ENCODE results near the gene MYLK2. TPM values are rescaled to one million over a fixed set of nuclear protein-coding genes. Genes with fewer than 3 reads are reported as not detected.
A peak's percentile ranks its signal among the peaks of the same experiment; 100 is the strongest.

Gene MYLK2
- total RNA-seq, 1 donor from 2014 or later = not detected

GRCh38 chr20:31822421-31823330, 3.5 kb downstream of the MYLK2 start:
- Histone ChIP-seq H3K4me1 (peaks cover 4% of the 10 kb centered on the region), H3K27ac (no peak overlapping the region), H3K27me3 (no peaks in the 10 kb centered on the region), H3K4me3 (no peak overlapping the region), H3K9me3 (no peaks in the 10 kb centered on the region), H3K36me3 (no peaks in the 10 kb centered on the region)
- ATAC-seq (peak; percentile 88), DNase-seq (peak; percentile 91)
- TF ChIP-seq, protein P1, sequence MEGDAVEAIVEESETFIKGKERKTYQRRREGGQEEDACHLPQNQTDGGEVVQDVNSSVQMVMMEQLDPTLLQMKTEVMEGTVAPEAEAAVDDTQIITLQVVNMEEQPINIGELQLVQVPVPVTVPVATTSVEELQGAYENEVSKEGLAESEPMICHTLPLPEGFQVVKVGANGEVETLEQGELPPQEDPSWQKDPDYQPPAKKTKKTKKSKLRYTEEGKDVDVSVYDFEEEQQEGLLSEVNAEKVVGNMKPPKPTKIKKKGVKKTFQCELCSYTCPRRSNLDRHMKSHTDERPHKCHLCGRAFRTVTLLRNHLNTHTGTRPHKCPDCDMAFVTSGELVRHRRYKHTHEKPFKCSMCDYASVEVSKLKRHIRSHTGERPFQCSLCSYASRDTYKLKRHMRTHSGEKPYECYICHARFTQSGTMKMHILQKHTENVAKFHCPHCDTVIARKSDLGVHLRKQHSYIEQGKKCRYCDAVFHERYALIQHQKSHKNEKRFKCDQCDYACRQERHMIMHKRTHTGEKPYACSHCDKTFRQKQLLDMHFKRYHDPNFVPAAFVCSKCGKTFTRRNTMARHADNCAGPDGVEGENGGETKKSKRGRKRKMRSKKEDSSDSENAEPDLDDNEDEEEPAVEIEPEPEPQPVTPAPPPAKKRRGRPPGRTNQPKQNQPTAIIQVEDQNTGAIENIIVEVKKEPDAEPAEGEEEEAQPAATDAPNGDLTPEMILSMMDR (IDR thresholded peaks at IDR 0.05) = peak; percentile 99
- intact Hi-C loops (cut with DNase I) = no loop called here

DNA sequence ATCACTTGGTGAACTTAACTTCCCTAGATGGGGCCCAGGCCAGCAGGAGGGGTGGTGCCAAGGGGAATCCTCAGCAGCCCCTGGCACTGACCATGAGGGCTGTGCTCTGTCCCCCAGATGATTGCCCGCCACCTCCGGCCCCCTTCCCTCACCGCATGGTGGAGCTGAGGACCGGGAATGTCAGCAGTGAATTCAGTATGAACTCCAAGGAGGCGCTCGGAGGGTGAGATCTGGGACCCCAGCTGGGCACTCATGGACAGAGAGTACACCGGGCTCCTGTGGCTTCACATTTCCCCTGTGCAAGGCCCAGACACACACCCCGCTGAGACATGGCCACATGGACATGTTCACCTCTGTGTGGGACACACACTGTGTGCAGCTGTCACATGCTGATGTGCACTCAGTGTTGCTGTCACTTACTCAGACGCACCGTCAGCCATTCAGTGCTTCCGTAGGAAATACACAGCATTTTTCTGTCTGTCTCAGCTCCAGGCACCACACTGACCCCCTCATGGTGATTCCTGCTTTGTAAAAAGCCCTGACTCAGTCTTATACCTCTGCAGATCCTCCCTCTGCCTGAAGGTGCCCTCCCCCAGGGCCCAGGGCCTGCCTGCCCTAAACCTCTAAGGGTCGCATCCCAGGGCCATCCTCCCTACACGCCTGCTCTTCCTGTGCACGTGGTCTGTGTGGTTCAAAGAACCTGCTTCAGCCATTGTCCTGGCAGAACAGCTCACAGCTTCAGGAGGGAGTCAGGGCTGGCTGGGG, 4.4 kb downstream of the MYLK2 start:
- peak; percentile 53 for DNase-seq
- no peak overlapping the region for H3K27ac ChIP-seq
- H3K27me3 ChIP-seq = no peaks in the 10 kb centered on the region
- H3K4me3 ChIP-seq = no peak overlapping the region
- ATAC-seq = no peak
- TF ChIP-seq, protein P1 (IDR thresholded peaks at IDR 0.05) = no peak
- intact Hi-C loops (cut with DNase I) = no loop called here
- peaks cover 4% of the 10 kb centered on the region for H3K4me1 ChIP-seq
- H3K9me3 ChIP-seq = no peaks in the 10 kb centered on the region
- H3K36me3 ChIP-seq = no peaks in the 10 kb centered on the region

DNA sequence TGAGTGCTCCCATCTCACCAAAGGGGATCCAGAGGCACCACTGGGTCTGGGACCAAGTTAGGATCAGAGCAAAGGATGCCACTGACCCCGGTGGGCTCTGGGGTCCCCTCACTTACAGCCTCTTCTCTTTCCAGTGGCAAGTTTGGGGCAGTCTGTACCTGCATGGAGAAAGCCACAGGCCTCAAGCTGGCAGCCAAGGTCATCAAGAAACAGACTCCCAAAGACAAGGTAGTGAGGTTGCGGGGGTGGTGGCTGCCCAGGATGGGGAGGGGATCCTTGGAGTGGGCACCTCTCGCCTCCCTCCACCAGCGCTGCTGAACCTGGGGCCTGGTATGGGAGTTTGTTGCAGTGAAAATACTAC, 4.9 kb downstream of the MYLK2 start:
- H3K36me3 ChIP-seq = no peaks in the 10 kb centered on the region
- no peak overlapping the region for H3K4me3 ChIP-seq
- DNase-seq (peak; percentile 52), ATAC-seq (no peak)
- H3K27ac ChIP-seq = no peak overlapping the region
- H3K27me3 ChIP-seq = no peaks in the 10 kb centered on the region
- no peaks in the 10 kb centered on the region for H3K9me3 ChIP-seq
- intact Hi-C loops (cut with DNase I) = no loop called here
- TF ChIP-seq, protein P1 (IDR thresholded peaks at IDR 0.05) = no peak
- H3K4me1 ChIP-seq = peaks cover 4% of the 10 kb centered on the region

- Histone ChIP-seq H3K27ac (no peak overlapping the region), H3K9me3 (no peaks in the 10 kb centered on the region), H3K27me3 (no peaks in the 10 kb centered on the region), H3K36me3 (no peaks in the 10 kb centered on the region), H3K4me1 (peaks cover 4% of the 10 kb centered on the region), H3K4me3 (no peak overlapping the region)
- TF ChIP-seq, protein P1 (IDR thresholded peaks at IDR 0.05) = no peak
- ATAC-seq (no peak), DNase-seq (peak; percentile 44)
- intact Hi-C loops (cut with DNase I) = no loop called here
Measured at GRCh38 chr20:31824554-31825313, 5.6 kb downstream of the MYLK2 start.

DNA sequence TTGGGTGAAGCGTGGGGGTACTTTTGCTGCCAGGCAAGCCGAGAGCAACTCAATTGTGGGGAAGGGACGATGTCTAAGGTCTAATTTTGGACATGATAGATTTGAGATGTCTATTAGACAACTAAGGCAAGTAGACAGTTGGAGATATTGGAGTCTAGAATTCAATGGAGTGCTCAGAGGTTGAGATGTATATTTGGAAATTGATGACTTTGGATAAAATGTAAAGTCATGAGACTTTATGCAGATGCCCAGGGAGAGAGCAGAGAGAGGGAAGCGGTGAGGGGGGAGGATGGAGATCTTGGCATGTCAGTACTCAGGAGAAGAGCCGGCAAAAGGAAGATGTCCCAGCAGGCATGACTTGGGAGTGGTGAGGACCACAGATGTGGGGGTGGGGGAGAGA, 6.9 kb downstream of the MYLK2 start:
- no peak overlapping the region for H3K27ac ChIP-seq
- TF ChIP-seq, protein P1 (IDR thresholded peaks at IDR 0.05) = no peak
- H3K27me3 ChIP-seq = no peaks in the 10 kb centered on the region
- DNase-seq = peak; percentile 9
- ATAC-seq = no peak
- no peaks in the 10 kb centered on the region for H3K36me3 ChIP-seq
- intact Hi-C loops (cut with DNase I) = no loop called here
- H3K4me3 ChIP-seq = no peak overlapping the region
- peaks cover 4% of the 10 kb centered on the region for H3K4me1 ChIP-seq
- H3K9me3 ChIP-seq = no peaks in the 10 kb centered on the region
